ENCODE results near the gene GNAO1.
A peak's percentile ranks its signal among the peaks of the same experiment; 100 is the strongest.

GNAO1 gene

DNA sequence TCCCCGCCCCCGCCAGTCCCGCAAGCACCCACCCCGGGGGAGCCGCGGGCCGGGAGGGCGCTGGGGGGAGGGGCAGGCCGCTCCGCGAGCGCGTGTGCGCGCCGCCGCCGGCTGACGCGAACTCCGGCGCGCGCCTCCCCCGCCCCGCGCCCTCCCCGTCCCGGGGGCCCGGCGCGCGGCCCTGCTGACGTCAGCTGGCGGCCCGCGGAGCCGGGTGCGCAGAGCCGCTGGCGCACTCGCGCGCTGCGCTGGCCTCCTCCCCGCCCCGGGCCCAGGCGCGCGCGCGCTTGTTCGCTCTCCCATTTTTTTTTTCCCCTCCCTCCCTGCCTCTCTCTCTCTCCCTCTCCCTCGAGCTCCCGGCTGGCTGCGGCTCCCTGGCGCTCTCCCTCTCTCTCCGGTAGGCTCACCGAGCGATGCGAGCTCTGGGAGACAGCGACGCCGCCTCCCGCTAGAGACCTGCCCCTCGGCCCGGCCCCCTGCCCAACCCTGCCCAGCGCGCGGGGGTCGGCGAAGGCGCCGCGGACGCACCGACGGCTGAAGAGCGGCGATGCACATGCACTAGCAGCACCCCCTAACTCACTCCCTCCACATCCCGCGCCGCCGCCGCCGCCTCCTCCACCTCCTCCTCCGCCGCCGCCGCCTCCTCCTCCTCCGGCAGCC, at the start of gene GNAO1:
GNAO1 (plus strand) TSS at position 334 of the 660 bp plus-strand sequence. CDS start 747 bp downstream, outside the sequence.
- no peak for TF ChIP-seq CTCF (conservative IDR thresholded peaks at IDR 0.05; ENCODE audit: control insufficient read depth, insufficient read depth, low read depth, low read length)
- peak within 1 kb of the TSS; percentile 27 for H3K4me3 ChIP-seq (ENCODE audit: control insufficient read depth, low read depth, low read length)
- peak; percentile 43 for DNase-seq (ENCODE audit: low read depth)

DNA sequence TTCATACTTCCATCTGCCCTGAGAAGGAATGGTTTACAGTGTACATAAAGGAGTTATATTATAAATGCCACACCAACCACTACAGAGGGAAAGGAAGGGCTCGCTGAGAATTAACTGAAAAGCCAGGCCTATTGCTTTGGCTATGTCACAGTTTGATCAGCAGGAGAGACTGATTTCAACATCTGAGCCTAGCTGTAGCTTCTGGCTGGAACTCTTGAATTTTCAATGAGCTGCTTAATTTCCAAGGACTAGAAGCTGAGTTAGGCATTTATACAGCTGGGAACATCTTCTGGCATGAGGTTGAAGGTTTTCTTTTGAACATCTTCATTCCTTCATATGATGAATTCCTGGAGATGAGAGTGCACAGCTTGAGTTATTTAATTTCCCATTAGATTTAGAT, 47.6 kb upstream of the GNAO1 start:
- DNase-seq (ENCODE audit: low read depth) = no peak
- no peak overlapping the region for H3K4me3 ChIP-seq (ENCODE audit: control insufficient read depth, low read depth, low read length)
- TF ChIP-seq CTCF (conservative IDR thresholded peaks at IDR 0.05; ENCODE audit: control insufficient read depth, insufficient read depth, low read depth, low read length) = no peak

DNA sequence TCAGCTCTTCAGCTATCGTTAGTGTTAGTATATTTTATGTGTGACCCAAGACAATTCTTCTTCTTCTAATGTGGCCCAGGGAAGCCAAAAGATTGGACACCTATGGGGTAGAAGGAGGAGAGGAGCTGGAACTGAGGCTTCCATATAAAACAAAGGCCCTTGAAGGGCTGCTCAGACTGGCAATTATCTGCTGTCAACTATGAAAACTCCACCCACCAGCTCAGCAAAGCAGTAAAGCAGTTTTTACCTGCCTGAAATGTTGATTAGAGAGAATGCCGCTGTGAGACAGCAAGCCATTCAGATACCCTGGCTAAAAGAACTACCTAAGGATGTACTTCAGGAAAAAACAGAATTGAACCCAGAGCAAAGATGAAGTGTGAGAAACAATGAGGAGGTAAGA, 45.9 kb upstream of the GNAO1 start:
- TF ChIP-seq CTCF (conservative IDR thresholded peaks at IDR 0.05; ENCODE audit: control insufficient read depth, insufficient read depth, low read depth, low read length) = no peak
- no peak for DNase-seq (ENCODE audit: low read depth)
- no peak overlapping the region for H3K4me3 ChIP-seq (ENCODE audit: control insufficient read depth, low read depth, low read length)

GRCh38 chr16:56151621-56152020, 39.7 kb upstream of the GNAO1 start:
- no peak for TF ChIP-seq CTCF (conservative IDR thresholded peaks at IDR 0.05; ENCODE audit: control insufficient read depth, insufficient read depth, low read depth, low read length)
- DNase-seq (ENCODE audit: low read depth) = no peak
- H3K4me3 ChIP-seq (ENCODE audit: control insufficient read depth, low read depth, low read length) = no peak overlapping the region

DNA sequence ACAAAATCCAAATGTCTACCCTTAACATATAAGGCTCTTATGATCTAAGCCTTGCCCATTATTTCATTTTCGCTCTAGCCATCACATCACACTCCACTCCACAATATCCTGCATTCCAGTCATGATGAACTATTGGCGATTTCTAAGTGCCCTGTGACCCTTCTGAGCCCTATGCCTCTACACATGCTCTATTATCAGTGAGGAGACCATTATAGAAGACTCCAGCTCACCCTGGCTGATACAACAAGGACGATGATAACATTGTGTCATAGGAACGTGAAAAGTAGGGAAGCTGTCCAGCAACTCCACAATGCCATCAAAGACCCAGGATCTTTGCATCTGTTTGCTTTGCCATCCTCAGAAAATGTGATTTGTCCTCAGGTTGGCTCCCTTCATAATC, 29.6 kb upstream of the GNAO1 start:
- no peak for DNase-seq (ENCODE audit: low read depth)
- TF ChIP-seq CTCF (conservative IDR thresholded peaks at IDR 0.05; ENCODE audit: control insufficient read depth, insufficient read depth, low read depth, low read length) = no peak
- no peak overlapping the region for H3K4me3 ChIP-seq (ENCODE audit: control insufficient read depth, low read depth, low read length)

DNA sequence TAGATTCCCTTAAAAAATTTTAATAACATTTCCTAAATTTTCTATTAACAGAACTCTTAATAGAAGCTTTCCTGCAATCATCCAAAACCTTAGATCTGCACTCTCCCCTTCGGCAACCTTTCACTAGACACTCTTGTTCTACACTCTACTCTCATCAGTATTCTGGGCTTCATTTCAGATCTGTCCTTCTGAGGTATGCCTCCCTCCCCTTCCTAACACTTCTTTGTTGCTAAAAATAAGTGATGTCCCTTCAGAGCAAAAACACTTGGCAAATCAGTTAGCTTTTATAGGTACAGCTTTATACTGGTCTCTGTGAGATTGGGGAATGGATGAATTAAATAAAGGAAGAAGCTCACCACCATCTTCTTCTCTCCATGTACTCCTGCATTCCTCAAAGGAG, 28.2 kb upstream of the GNAO1 start:
- H3K4me3 ChIP-seq (ENCODE audit: control insufficient read depth, low read depth, low read length) = no peak overlapping the region
- no peak for DNase-seq (ENCODE audit: low read depth)
- TF ChIP-seq CTCF (conservative IDR thresholded peaks at IDR 0.05; ENCODE audit: control insufficient read depth, insufficient read depth, low read depth, low read length) = no peak

GRCh38 chr16:56163938-56164337, 27.4 kb upstream of the GNAO1 start:
- no peak for TF ChIP-seq CTCF (conservative IDR thresholded peaks at IDR 0.05; ENCODE audit: control insufficient read depth, insufficient read depth, low read depth, low read length)
- DNase-seq (ENCODE audit: low read depth) = no peak
- no peak overlapping the region for H3K4me3 ChIP-seq (ENCODE audit: control insufficient read depth, low read depth, low read length)

All from fibroblast of mammary gland (primary cell).